Mucosa of rectum (tissue), 2 donors: ENCODE measurements around the gene TANGO2.

ENCODE experiments used
- H3K27ac ChIP-seq, 2 donors: one replicate each; pipeline ENCODE4 v1.7.0; 2013; ENCODE audit warnings: inconsistent platforms in 2 of 2, low read depth in 2 of 2, low read length in 2 of 2
- H3K27me3 ChIP-seq, 2 donors: one replicate each; pipeline ENCODE4 v1.7.0; 2013; ENCODE audit warnings: low read length in 2 of 2; ENCODE audit not compliant: control insufficient read depth in 2 of 2, insufficient read depth in 2 of 2
- H3K36me3 ChIP-seq, 2 donors: one replicate each; pipeline ENCODE4 v1.7.0; 2013; ENCODE audit warnings: low read length in 2 of 2; ENCODE audit not compliant: control insufficient read depth in 2 of 2, insufficient read depth in 2 of 2
- H3K4me1 ChIP-seq, 2 donors: one replicate each; pipeline ENCODE4 v1.7.0; 2013; ENCODE audit warnings: low read length in 2 of 2, mild to moderate bottlenecking in 1 of 2; ENCODE audit not compliant: control insufficient read depth in 2 of 2, insufficient read depth in 2 of 2
- H3K4me3 ChIP-seq, 2 donors: one replicate each; pipeline ENCODE4 v1.7.0; 2013; ENCODE audit warnings: low read length in 2 of 2
- H3K9ac ChIP-seq, 2 donors: one replicate each; pipeline ENCODE4 v1.7.0; 2013; ENCODE audit warnings: low read length in 2 of 2, low read depth in 1 of 2, mild to moderate bottlenecking in 1 of 2
- H3K9me3 ChIP-seq, 2 donors: one replicate each; pipeline ENCODE4 v1.7.0; 2013; ENCODE audit warnings: low read length in 2 of 2; ENCODE audit not compliant: control insufficient read depth in 2 of 2
- donor health status: healthy.
- donor health status: Normal muscosa, but diverticular disease.

Gene TANGO2

DNA sequence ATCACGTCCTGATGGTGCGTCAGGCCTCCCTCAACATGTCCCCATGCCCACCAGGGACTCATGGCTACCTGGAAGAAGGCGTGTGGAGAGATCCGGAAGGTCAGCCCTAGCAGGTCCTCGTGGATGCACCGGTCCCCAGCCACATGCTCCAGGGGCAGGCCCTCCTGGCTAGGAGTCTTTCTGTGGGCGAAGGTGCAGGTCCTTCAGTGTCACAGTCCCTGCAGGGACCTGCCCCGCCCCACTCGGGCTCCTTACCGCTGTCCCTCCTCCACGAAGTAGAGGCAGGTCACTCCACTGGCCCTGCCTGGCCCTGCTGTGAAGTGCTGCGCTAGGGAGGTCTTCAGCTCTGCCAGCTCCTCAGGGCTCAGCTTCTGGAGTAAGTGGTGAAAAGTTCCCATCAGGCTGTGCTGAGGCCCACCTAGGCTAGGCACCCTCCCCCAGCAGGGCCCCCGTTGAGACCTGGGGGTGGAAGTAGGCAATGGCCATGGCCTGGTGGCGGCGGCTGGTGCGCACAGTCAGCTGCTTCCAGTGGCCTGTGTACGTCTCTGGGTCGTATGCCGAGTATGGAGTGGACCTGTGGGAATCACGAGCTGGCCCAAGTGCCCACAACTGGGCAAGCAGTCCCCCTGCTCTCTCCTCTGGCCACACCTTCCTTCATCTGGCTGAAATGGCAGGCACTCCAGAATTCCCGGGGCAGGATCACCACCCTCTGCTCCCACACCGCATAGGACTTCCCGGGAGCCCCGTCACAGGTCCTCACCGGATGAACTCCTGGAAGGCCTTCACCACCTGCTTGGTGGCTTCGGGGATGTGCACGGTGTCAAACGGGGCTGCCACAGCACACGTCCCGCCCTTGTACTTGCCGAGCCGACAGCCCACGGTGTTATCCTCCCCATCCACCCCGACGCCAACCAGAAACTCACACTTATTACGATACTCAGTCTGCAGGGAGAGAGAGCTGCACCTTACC, 93.9 kb downstream of the TANGO2 start:
- Histone ChIP-seq H3K9ac (no peak overlapping the region), H3K27ac (no peak overlapping the region), H3K9me3 (no peaks in the 10 kb centered on the region), H3K4me3 (no peak overlapping the region), H3K36me3 (peaks cover 16 to 41% of the 10 kb centered on the region in 2 donors), H3K4me1 (peaks cover 11 to 24% of the 10 kb centered on the region in 2 donors), H3K27me3 (no peaks in the 10 kb centered on the region)

DNA sequence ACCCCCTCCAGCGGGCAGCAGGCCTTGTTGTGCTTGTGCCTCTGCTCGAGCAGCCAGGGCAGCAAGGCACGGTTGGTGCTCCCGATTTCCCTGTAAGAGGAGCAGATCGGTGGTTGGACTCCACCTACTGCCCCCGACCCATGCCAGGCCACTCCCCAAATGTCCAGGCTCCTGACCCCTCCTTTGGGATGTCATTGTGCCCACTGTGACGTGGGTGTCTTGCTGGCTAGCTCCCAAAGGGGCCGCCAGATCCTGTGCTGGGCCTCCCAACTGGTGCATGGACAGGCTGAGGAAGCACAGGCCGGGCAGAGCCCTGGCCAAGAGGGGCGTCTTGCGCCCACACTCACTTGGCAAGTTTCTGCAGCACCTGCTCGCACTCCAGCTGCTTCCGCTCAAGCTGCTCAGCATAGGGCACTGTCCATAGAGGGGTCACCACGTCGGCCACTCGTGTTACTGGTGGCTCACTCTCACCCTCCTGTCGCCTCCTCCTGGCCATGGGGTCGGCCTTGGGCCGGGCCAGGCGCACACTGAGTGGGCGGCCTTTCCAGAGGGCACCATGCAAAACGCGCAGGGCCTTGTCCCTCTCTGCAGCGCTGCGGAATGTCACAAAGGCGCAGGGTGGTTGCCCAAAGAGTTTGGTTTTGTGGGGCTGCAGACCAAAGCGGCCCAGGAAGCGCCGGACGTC, 94.9 kb downstream of the TANGO2 start, which contains the start of gene RANBP1:
Gene RANBP1 (plus strand): TSS at position 414 of the 685 bp plus-strand sequence. CDS start 81 bp downstream, at position 495.
- Histone ChIP-seq H3K36me3 (peaks cover 19 to 37% of the 10 kb centered on the region in 2 donors), H3K9ac (peak within 1 kb of the TSS; percentile 71 to 85), H3K4me3 (peak within 1 kb of the TSS; percentile 81 to 86), H3K9me3 (no peaks in the 10 kb centered on the region), H3K27me3 (no peaks in the 10 kb centered on the region), H3K27ac (peak within 1 kb of the TSS; percentile 70 to 78), H3K4me1 (peaks cover 11 to 24% of the 10 kb centered on the region in 2 donors)

DNA sequence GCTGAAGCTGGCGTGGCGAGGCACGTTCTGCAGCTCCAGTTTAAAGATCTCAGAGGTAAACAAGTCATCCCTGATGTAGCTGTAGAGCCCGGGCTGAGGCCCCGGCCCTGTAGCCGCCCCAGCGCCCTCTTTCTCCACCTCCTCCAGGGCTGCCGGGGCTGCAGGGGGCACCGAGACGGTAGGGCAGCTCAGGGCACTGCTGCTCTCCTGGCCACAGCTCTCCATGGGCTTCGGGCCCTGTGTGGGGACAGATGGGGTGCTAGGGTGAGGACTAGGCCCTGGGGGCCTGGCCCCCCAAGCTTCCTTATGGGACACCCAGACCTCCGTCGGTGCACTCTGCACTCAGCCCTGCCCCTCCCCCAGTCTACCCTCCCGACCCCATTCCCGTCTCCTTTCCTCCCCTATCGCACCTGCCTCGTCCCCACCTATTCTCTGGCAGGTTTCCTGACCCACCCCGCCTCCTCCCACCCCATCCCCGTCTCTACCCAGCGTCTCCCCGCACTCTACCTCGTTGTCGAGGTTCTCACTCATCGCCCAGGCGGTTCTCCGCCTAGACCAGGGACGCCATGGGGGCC, 95.6 kb downstream of the TANGO2 start:
- H3K4me1 ChIP-seq: peaks cover 11 to 24% of the 10 kb centered on the region in 2 donors
- H3K27me3 ChIP-seq: no peaks in the 10 kb centered on the region
- H3K9ac ChIP-seq: peak overlapping the region; percentile 71 to 85
- peak overlapping the region; percentile 70 to 78 for H3K27ac ChIP-seq
- H3K4me3 ChIP-seq: peak overlapping the region; percentile 81 to 86
- H3K36me3 ChIP-seq: peaks cover 17 to 32% of the 10 kb centered on the region in 2 donors
- H3K9me3 ChIP-seq: no peaks in the 10 kb centered on the region
